Mesenchymal stem cell (in vitro differentiated cells and primary cell): Measurements from ENCODE around the gene ABCB11.
A peak's percentile ranks its signal among the peaks of the same experiment; 100 is the strongest.

Source experiments
- DNase-seq: peaks from one replicate; pipeline ENCODE4 v3.0.0-alpha.2; 2013
- H2AFZ ChIP-seq: one replicate; pipeline ENCODE4 v1.6.1; 2013; ENCODE audit warnings: low read depth, mild to moderate bottlenecking, control low read depth, inconsistent platforms, low read length, moderate library complexity
- H2AK5ac ChIP-seq: 2 replicates; pipeline ENCODE4 v1.6.1; 2013; ENCODE audit warnings: low read length, moderate library complexity, mild to moderate bottlenecking, inconsistent platforms; ENCODE audit not compliant: severe bottlenecking
- H2BK120ac ChIP-seq: one replicate; pipeline ENCODE4 v1.6.1; 2013; ENCODE audit warnings: low read depth, mild to moderate bottlenecking, inconsistent platforms, low read length, moderate library complexity
- H2BK12ac ChIP-seq, 2 experiments: one replicate each; pipeline ENCODE4 v1.6.1; 2013; ENCODE audit warnings: inconsistent platforms in 2 of 2, low read length in 2 of 2, mild to moderate bottlenecking in 2 of 2, moderate library complexity in 2 of 2, control low read depth in 1 of 2
- H2BK15ac ChIP-seq: one replicate; pipeline ENCODE4 v1.6.1; 2013; ENCODE audit warnings: mild to moderate bottlenecking, low read depth, inconsistent platforms; ENCODE audit not compliant: poor library complexity, severe bottlenecking
- H2BK5ac ChIP-seq: 2 replicates; pipeline ENCODE4 v1.6.1; 2013; ENCODE audit warnings: low read depth, mild to moderate bottlenecking, low read length, control low read depth, inconsistent platforms; ENCODE audit not compliant: poor library complexity, severe bottlenecking
- H3K14ac ChIP-seq, 2 experiments: one replicate each; pipeline ENCODE4 v1.6.1; 2013; ENCODE audit warnings: inconsistent platforms in 2 of 2, low read length in 2 of 2, control low read depth in 1 of 2, mild to moderate bottlenecking in 1 of 2, moderate library complexity in 1 of 2
- H3K18ac ChIP-seq, 2 experiments: one replicate each; pipeline ENCODE4 v1.6.1; 2013; ENCODE audit warnings: inconsistent platforms in 2 of 2, low read length in 2 of 2, control low read depth in 1 of 2, low read depth in 1 of 2, mild to moderate bottlenecking in 1 of 2
- H3K23ac ChIP-seq, 2 experiments: one replicate each; pipeline ENCODE4 v1.6.1; 2013; ENCODE audit warnings: inconsistent platforms in 2 of 2, low read length in 2 of 2, mild to moderate bottlenecking in 2 of 2, moderate library complexity in 2 of 2, control low read depth in 1 of 2
- H3K27ac ChIP-seq: 2 replicates; pipeline ENCODE4 v1.5.1; 2013; ENCODE audit warnings: mild to moderate bottlenecking, moderate library complexity, low read length, control low read depth, inconsistent platforms; ENCODE audit not compliant: poor library complexity, severe bottlenecking
- H3K27me3 ChIP-seq, 2 experiments: 2 replicates each; pipeline versions ENCODE4 v1.6.1 to v1.7.0; 2013; ENCODE audit warnings: low read length in 2 of 2, mild to moderate bottlenecking in 2 of 2, moderate library complexity in 2 of 2, control low read depth in 1 of 2, inconsistent platforms in 1 of 2; ENCODE audit not compliant: control insufficient read depth in 1 of 2, insufficient read depth in 1 of 2
- H3K36me3 ChIP-seq, 2 experiments: 2 replicates each; pipeline versions ENCODE4 v1.6.1 to v1.7.0; 2013; ENCODE audit warnings: low read length in 2 of 2, control low read depth in 1 of 2, inconsistent platforms in 1 of 2, low read depth in 1 of 2, mild to moderate bottlenecking in 1 of 2; ENCODE audit not compliant: insufficient read depth in 2 of 2, control insufficient read depth in 1 of 2
- H3K4ac ChIP-seq, 2 experiments: one replicate each; pipeline ENCODE4 v1.6.1; 2013; ENCODE audit warnings: inconsistent platforms in 2 of 2, low read length in 2 of 2, mild to moderate bottlenecking in 2 of 2, moderate library complexity in 2 of 2, control low read depth in 1 of 2, low read depth in 1 of 2
- H3K4me1 ChIP-seq: 2 replicates; pipeline ENCODE4 v1.6.1; 2013; ENCODE audit warnings: low read depth, low read length, control low read depth; ENCODE audit not compliant: control insufficient read depth, insufficient read depth
- H3K4me2 ChIP-seq: 2 replicates; pipeline ENCODE4 v1.6.1; 2013; ENCODE audit warnings: low read length, mild to moderate bottlenecking, inconsistent platforms; ENCODE audit not compliant: poor library complexity, severe bottlenecking
- H3K4me3 ChIP-seq, 2 experiments: 2 replicates each; pipeline versions ENCODE4 v1.5.1 to v1.7.0; 2013; ENCODE audit warnings: low read length in 2 of 2, mild to moderate bottlenecking in 2 of 2, control low read depth in 1 of 2, low read depth in 1 of 2; ENCODE audit not compliant: insufficient read depth in 1 of 2
- H3K79me1 ChIP-seq: replicated peaks from 2 replicates; pipeline ENCODE4 v1.6.1; 2013; ENCODE audit warnings: mild to moderate bottlenecking, control low read depth, low read length, inconsistent platforms; ENCODE audit not compliant: poor library complexity, severe bottlenecking
- H3K9ac ChIP-seq: 2 replicates; pipeline ENCODE4 v1.7.0; 2013; ENCODE audit warnings: mild to moderate bottlenecking, low read length, moderate library complexity
- H3K9me3 ChIP-seq: 2 replicates; pipeline ENCODE4 v1.7.0; 2013; ENCODE audit warnings: mild to moderate bottlenecking, low read length; ENCODE audit not compliant: control insufficient read depth
- H4K8ac ChIP-seq: one replicate; pipeline ENCODE4 v1.6.1; 2013; ENCODE audit warnings: inconsistent platforms, mild to moderate bottlenecking, low read length, moderate library complexity
- H4K91ac ChIP-seq: one replicate; pipeline ENCODE4 v1.6.1; 2013; ENCODE audit warnings: mild to moderate bottlenecking, low read length, inconsistent platforms
- WGBS: methylation state at CpG from one replicate; pipeline ENCODE4 v1.1.7; 2013; ENCODE audit warnings: mixed read lengths; 5-methylcytosine and 5-hydroxymethylcytosine counted together

ABCB11 gene

DNA sequence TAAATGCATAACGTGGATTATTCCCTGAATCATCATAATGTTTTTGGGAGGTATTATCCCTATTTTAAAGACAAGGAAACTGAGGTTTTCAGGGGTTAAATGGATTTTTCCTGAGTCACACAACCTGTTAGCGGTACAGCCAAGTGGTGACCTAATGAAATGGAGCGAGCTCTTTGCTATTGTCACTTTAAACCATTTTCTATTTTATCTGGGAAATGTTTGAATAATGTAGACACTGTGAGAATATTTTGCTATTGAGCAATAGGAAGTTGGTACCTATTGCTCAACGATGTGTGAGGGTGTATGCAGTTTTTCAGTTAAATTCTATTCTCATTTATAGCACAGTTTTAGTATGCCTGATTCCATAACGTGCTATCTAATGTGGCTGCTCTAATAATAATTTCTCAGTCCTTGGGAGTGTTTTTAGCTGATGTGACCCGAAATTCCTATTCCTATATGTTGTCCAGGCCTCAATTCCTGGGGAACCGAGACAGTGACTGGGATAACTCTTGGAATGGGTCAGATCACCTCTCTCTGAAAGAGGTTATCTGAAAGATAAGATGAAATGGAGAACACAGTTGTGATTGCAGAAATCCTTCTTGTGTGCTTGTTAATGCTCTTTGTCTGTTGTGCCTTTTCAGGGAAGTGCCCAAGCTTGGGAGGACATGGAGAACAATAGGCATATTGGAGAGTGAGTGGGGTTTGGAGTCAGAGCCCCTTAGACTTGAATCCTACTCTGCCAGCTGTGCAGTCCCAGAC, 38.4 kb downstream of the ABCB11 start:
- H2AFZ ChIP-seq: no peak overlapping the region
- H3K4me3 ChIP-seq: no peak overlapping the region
- H4K8ac ChIP-seq: no peak overlapping the region
- H3K23ac ChIP-seq: no peak overlapping the region
- DNase-seq: no peak
- H3K18ac ChIP-seq: no peak overlapping the region
- H3K36me3 ChIP-seq: no peaks in the 10 kb centered on the region
- H3K4me2 ChIP-seq: no peak overlapping the region
- H3K4me1 ChIP-seq: no peaks in the 10 kb centered on the region
- no peak overlapping the region for H3K9ac ChIP-seq
- WGBS: 83% methylated on average over 7 of the region's 7 CpGs
- no peak overlapping the region for H4K91ac ChIP-seq
- H3K79me1 ChIP-seq: no peaks in the 10 kb centered on the region
- H2BK15ac ChIP-seq: no peak overlapping the region
- H3K27me3 ChIP-seq: no peaks in the 10 kb centered on the region
- no peak overlapping the region for H2BK120ac ChIP-seq
- H2AK5ac ChIP-seq: no peak overlapping the region
- H2BK12ac ChIP-seq: no peak overlapping the region
- H3K9me3 ChIP-seq: no peaks in the 10 kb centered on the region
- no peak overlapping the region for H3K14ac ChIP-seq
- no peak overlapping the region for H2BK5ac ChIP-seq
- H3K4ac ChIP-seq: no peak overlapping the region
- no peak overlapping the region for H3K27ac ChIP-seq

DNA sequence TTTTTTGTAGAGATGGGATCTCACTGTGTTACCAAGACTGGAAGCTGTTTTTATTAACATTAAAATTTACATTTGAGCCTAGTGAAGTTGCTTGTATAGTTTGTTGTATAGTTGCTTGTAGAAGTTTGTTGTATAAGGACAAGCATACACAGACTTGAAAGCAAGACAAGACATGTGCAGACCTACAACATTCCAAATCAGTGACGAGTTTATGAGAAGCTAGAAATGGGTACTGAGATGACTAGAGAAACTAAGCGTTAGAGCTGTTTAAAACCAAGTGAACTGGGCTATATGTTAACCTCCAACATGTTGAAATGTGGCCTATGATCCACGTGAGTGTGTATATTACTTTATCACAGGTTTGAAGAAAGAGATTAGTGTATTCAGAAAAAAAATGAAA, 39.1 kb downstream of the ABCB11 start:
- Histone ChIP-seq H3K27ac (no peak overlapping the region), H3K27me3 (no peaks in the 10 kb centered on the region), H3K4me1 (no peaks in the 10 kb centered on the region), H3K9ac (no peak overlapping the region), H3K4me3 (no peak overlapping the region), H3K23ac (no peak overlapping the region), H2AK5ac (no peak overlapping the region), H2BK15ac (no peak overlapping the region), H2BK120ac (no peak overlapping the region), H3K36me3 (no peaks in the 10 kb centered on the region), H3K14ac (no peak overlapping the region), H3K18ac (no peak overlapping the region), H4K91ac (no peak overlapping the region), H4K8ac (no peak overlapping the region), H2BK12ac (no peak overlapping the region), H2AFZ (no peak overlapping the region), H3K79me1 (no peaks in the 10 kb centered on the region), H2BK5ac (no peak overlapping the region), H3K4me2 (no peak overlapping the region), H3K9me3 (no peaks in the 10 kb centered on the region), H3K4ac (no peak overlapping the region)
- 86% methylated on average over 3 of the region's 3 CpGs for WGBS
- DNase-seq: peak; percentile 19

DNA sequence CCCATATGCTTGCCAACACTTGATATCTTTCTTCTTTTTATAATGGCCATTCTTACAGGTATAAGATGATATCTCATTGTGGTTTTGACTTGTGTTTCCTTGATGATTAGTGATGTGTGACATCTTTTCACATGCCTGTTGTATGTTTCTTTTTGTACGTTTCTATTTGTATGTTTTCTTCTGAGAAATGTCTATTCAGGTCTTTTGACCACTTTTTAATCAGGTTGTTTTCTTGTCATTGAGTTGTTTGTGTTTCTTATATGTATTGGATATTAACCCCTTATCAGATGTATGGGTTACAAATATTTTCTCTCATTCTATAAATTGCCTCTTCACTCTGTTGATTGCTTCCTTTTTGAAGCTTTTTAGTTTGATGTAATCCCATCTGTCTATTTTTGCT, 42.4 kb downstream of the ABCB11 start:
- no peaks in the 10 kb centered on the region for H3K27me3 ChIP-seq
- no peak overlapping the region for H3K14ac ChIP-seq
- no peaks in the 10 kb centered on the region for H3K4me1 ChIP-seq
- no peak overlapping the region for H2BK120ac ChIP-seq
- no peak overlapping the region for H3K18ac ChIP-seq
- no peak overlapping the region for H3K9ac ChIP-seq
- H3K9me3 ChIP-seq: no peaks in the 10 kb centered on the region
- no peak for DNase-seq
- no peak overlapping the region for H2AFZ ChIP-seq
- no peaks in the 10 kb centered on the region for H3K36me3 ChIP-seq
- 100% methylated on average over 1 of the region's 1 CpG for WGBS
- no peak overlapping the region for H3K27ac ChIP-seq
- no peak overlapping the region for H3K4me2 ChIP-seq
- no peak overlapping the region for H4K8ac ChIP-seq
- no peak overlapping the region for H4K91ac ChIP-seq
- H3K4ac ChIP-seq: no peak overlapping the region
- H2BK15ac ChIP-seq: no peak overlapping the region
- H2AK5ac ChIP-seq: no peak overlapping the region
- no peak overlapping the region for H2BK5ac ChIP-seq
- no peaks in the 10 kb centered on the region for H3K79me1 ChIP-seq
- no peak overlapping the region for H3K4me3 ChIP-seq
- no peak overlapping the region for H3K23ac ChIP-seq
- no peak overlapping the region for H2BK12ac ChIP-seq

DNA sequence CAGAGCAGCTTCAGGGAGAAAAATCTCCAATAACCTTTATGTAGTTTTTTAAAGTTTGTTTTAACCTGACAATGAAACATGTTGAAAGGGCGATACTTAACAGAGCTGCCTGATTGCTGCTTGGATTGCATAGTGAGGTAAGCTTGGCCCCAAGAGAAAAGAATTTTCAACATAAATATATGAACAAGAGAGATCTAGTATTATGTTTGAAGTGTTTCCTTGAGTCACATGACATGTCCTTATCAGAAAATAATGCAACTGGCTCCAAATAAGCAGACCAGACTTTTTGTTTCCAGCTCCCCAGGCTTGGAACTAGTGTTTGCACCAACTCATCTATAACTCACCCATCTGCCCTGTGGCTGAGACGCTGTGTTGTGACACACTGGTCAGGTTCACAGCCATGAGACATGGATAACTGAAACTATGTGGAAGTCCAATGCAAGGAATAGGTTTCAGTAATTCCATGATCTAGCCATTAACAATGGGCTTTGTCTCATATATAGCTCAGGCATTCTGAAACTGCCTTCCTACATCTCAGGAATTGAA, 44.7 kb downstream of the ABCB11 start:
- Histone ChIP-seq H2BK5ac (no peak overlapping the region), H3K9me3 (no peaks in the 10 kb centered on the region), H2AFZ (no peak overlapping the region), H4K91ac (no peak overlapping the region), H3K4me3 (no peak overlapping the region), H3K79me1 (no peaks in the 10 kb centered on the region), H3K36me3 (no peaks in the 10 kb centered on the region), H3K27ac (no peak overlapping the region), H3K18ac (no peak overlapping the region), H2BK120ac (no peak overlapping the region), H3K4ac (no peak overlapping the region), H3K23ac (no peak overlapping the region), H3K27me3 (no peaks in the 10 kb centered on the region), H4K8ac (no peak overlapping the region), H3K4me1 (no peaks in the 10 kb centered on the region), H2BK15ac (no peak overlapping the region), H3K14ac (no peak overlapping the region), H3K9ac (no peak overlapping the region), H2BK12ac (no peak overlapping the region), H2AK5ac (no peak overlapping the region), H3K4me2 (no peak overlapping the region)
- WGBS: 100% methylated on average over 2 of the region's 2 CpGs
- DNase-seq: no peak
